ENCODE measurements around the gene PCDHGC4. TPM values are rescaled to one million over a fixed set of nuclear protein-coding genes. Genes with fewer than 3 reads are reported as not detected.

Gene PCDHGC4
- total and polyA plus RNA-seq, 2 of the 8 experiments (the other 6 are each of a cell fraction or from before 2014, with no cell fraction given): 2.1 to 2.4 TPM

GRCh38 chr5:141521244-141521781, 36.5 kb downstream of the PCDHGC4 start (continued):
- no peak for TF ChIP-seq TCF12 (IDR thresholded peaks at IDR 0.05; ENCODE audit: low read depth, low read length)
- TF ChIP-seq JUN (IDR thresholded peaks at IDR 0.05; ENCODE audit: low read depth, low read length): no peak
- TF ChIP-seq SIN3A (conservative IDR thresholded peaks at IDR 0.05 in 1 of 2, IDR thresholded peaks at IDR 0.05 in 1 of 2; ENCODE audit: low read depth in 1 of 2, low read length in 2 of 2): no peak
- TF ChIP-seq GABPA (IDR thresholded peaks at IDR 0.05; ENCODE audit: borderline replicate concordance, insufficient read depth, low read length): no peak
- no peak for TF ChIP-seq RAD21 (IDR thresholded peaks at IDR 0.05 in 1 of 2, conservative IDR thresholded peaks at IDR 0.05 in 1 of 2; ENCODE audit: low read depth in 2 of 2, low read length in 2 of 2)
- TF ChIP-seq KDM5A (IDR thresholded peaks at IDR 0.05; ENCODE audit: low read length): no peak
